WERI-Rb-1 (cell line): ENCODE data around the gene PLCH2.
A peak's percentile ranks its signal among the peaks of the same experiment; 100 is the strongest.

ENCODE experiments used
- DNase-seq: peaks from one replicate; pipeline ENCODE4 v3.0.0-alpha.2; 2020
- H3K27ac ChIP-seq: fragments of 250-450 bp; sonication (Bioruptor Pico); 2 replicates; pipeline ENCODE4 v1.5.1; 2020; ENCODE audit warnings: mild to moderate bottlenecking, moderate library complexity
- H3K27me3 ChIP-seq: fragments of 250-450 bp; sonication (Bioruptor Pico); 2 replicates; pipeline ENCODE4 v1.5.1; 2021; ENCODE audit warnings: mild to moderate bottlenecking, low read depth, moderate library complexity; ENCODE audit not compliant: insufficient read depth, severe bottlenecking
- H3K36me3 ChIP-seq: fragments of 250-450 bp; sonication (Bioruptor Pico); 2 replicates; pipeline ENCODE4 v1.5.1; 2020; ENCODE audit warnings: mild to moderate bottlenecking, moderate library complexity
- H3K4me3 ChIP-seq: 2 replicates; pipeline ENCODE4 v1.5.1; 2011; ENCODE audit warnings: low read depth, mild to moderate bottlenecking, control low read depth, low read length
- H3K9me3 ChIP-seq: fragments of 250-450 bp; sonication (Bioruptor Pico); 2 replicates; pipeline ENCODE4 v1.5.1; 2021; ENCODE audit warnings: mild to moderate bottlenecking, moderate library complexity; ENCODE audit not compliant: severe bottlenecking
- TF ChIP-seq, protein P1 (sequence below): IDR thresholded peaks from 2 replicates; pipeline ENCODE4 v1.5.1; 2011; ENCODE audit warnings: low read depth, mild to moderate bottlenecking, control low read depth, inconsistent platforms, low read length

PLCH2 gene

DNA sequence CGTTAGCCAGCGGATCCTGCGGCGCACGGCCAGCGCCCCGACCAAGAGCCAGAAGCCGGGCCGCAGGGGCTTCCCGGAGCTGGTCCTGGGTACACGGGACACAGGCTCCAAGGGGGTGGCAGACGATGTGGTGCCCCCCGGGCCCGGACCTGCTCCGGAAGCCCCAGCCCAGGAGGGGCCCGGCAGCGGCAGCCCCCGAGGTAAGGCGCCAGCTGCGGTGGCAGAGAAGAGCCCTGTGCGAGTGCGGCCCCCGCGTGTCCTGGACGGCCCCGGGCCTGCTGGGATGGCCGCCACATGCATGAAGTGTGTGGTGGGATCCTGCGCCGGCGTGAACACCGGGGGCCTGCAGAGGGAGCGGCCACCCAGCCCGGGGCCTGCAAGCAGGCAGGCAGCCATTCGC is 26.1 kb downstream of the PLCH2 start:
- no peaks in the 10 kb centered on the region for H3K9me3 ChIP-seq
- no peak overlapping the region for H3K27ac ChIP-seq
- H3K36me3 ChIP-seq: peaks cover 71% of the 10 kb centered on the region
- TF ChIP-seq, protein P1, sequence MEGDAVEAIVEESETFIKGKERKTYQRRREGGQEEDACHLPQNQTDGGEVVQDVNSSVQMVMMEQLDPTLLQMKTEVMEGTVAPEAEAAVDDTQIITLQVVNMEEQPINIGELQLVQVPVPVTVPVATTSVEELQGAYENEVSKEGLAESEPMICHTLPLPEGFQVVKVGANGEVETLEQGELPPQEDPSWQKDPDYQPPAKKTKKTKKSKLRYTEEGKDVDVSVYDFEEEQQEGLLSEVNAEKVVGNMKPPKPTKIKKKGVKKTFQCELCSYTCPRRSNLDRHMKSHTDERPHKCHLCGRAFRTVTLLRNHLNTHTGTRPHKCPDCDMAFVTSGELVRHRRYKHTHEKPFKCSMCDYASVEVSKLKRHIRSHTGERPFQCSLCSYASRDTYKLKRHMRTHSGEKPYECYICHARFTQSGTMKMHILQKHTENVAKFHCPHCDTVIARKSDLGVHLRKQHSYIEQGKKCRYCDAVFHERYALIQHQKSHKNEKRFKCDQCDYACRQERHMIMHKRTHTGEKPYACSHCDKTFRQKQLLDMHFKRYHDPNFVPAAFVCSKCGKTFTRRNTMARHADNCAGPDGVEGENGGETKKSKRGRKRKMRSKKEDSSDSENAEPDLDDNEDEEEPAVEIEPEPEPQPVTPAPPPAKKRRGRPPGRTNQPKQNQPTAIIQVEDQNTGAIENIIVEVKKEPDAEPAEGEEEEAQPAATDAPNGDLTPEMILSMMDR: no peak
- no peak overlapping the region for H3K4me3 ChIP-seq
- no peak for DNase-seq
- H3K27me3 ChIP-seq: no peaks in the 10 kb centered on the region

DNA sequence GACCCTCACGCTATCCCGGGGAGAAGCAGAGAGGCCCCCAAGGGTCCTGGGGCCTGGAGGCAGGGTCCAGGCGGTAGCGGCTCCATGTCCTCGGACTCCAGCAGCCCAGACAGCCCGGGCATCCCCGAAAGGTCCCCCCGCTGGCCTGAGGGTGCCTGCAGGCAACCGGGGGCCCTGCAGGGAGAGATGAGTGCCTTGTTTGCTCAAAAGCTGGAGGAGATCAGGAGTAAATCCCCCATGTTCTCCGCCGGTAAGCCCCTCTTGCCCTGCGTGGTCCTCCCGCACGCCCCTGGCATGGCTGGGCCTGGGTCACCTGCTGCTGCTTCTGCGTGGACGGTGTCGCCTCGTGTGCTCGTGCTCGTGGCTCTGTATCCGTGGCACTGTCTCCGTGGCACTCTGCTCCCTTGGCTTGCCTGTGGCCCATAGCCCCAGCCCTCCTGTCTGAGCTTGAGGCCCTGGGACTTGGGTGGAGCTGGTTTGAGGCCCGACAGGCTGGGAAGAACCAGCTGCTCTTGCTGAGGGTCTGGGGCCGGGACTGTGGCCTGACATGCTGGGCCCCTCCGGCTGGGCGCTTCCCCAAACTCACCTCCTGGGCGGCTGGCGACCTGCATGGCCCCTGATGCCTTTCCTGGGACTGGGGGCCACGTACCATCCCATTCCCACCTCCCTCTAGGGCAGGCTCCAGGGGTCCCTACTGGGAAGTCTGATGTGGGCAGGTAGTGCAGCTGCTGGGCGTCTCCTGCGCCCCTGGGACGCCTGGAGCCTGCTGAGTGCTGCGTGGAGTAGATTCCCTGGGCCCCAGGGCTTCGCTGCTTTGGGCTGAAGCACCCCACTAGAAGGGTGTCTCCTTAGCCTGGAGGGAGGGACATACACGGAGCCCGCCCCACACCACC is 26.8 kb downstream of the PLCH2 start:
- TF ChIP-seq, protein P1: no peak
- H3K36me3 ChIP-seq: peaks cover 70% of the 10 kb centered on the region
- no peaks in the 10 kb centered on the region for H3K9me3 ChIP-seq

DNA sequence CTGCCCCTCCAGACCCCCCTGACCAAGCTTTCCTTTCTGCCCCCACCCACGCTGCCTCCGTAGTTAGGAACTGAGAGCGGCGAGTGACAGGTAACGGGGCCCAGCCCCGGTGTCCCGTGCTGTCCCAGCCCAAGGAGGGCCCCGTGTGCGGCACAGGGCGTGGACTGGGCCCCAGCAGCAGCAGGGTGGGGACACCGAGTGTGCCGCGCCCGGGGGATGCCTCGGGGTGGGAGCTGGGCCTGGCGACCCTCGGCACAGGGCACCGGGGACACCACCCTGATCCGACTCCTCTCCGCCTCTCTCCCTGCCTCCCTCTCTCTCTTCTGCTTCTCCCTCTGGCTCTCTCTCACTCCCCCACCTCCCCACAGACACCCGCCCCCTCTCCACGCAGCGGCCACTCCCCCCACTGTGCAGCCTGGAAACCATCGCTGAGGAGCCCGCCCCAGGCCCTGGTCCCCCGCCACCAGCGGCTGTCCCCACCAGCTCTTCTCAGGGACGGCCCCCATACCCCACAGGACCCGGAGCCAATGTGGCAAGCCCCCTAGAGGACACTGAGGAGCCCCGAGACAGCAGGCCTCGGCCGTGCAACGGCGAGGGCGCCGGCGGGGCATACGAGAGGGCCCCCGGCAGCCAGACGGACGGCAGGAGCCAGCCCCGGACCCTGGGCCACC is 27.6 kb downstream of the PLCH2 start:
- H3K27me3 ChIP-seq: no peaks in the 10 kb centered on the region
- H3K9me3 ChIP-seq: no peaks in the 10 kb centered on the region
- peaks cover 76% of the 10 kb centered on the region for H3K36me3 ChIP-seq
- H3K27ac ChIP-seq: 0 out of 2 replicates have a peak overlapping the region, but pooled peaks have one; percentile 61
- TF ChIP-seq, protein P1: no peak
- DNase-seq: no peak
- no peak overlapping the region for H3K4me3 ChIP-seq

More for the DNA sequence above, 26.8 kb downstream of the PLCH2 start:
- Histone ChIP-seq H3K27ac (no peak overlapping the region), H3K4me3 (no peak overlapping the region), H3K27me3 (no peaks in the 10 kb centered on the region)
- no peak for DNase-seq

DNA sequence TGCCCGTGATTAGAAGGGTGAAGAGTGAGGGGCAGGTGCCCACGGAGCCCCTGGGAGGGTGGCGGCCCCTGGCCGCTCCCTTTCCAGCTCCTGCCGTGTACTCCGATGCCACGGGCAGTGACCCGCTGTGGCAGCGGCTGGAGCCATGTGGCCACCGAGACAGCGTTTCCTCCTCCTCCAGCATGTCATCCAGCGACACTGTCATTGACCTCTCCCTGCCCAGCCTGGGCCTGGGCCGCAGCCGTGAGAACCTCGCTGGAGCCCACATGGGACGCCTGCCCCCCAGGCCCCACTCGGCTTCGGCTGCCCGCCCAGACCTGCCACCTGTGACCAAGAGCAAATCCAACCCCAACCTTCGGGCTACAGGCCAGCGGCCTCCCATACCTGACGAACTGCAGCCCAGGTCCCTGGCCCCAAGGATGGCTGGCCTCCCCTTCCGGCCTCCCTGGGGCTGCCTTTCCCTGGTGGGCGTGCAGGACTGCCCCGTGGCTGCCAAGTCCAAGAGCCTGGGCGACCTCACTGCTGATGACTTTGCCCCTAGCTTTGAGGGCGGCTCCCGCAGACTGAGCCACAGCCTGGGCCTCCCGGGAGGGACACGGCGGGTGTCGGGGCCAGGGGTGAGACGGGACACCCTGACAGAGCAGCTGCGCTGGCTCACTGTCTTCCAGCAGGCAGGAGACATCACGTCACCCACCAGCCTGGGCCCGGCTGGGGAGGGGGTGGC is 28.3 kb downstream of the PLCH2 start:
- H3K9me3 ChIP-seq: no peaks in the 10 kb centered on the region
- H3K36me3 ChIP-seq: peaks cover 76% of the 10 kb centered on the region
- no peak for DNase-seq
- H3K4me3 ChIP-seq: no peak overlapping the region
- peak overlapping the region; percentile 61 for H3K27ac ChIP-seq
- H3K27me3 ChIP-seq: no peaks in the 10 kb centered on the region
- TF ChIP-seq, protein P1: no peak

DNA sequence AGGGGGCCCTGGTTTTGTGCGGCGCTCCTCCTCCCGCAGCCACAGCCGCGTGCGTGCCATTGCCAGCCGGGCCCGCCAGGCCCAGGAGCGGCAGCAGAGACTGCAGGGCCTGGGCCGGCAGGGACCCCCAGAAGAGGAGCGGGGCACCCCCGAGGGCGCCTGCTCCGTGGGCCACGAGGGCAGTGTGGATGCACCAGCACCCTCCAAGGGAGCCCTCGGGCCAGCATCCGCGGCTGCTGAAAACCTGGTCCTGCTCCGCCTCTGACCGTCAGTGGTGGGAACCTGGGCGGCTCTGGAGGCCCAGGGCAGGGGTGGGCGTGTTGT is 28.8 kb downstream of the PLCH2 start:
- DNase-seq: no peak
- H3K36me3 ChIP-seq: peaks cover 77% of the 10 kb centered on the region
- no peaks in the 10 kb centered on the region for H3K9me3 ChIP-seq
- no peak overlapping the region for H3K4me3 ChIP-seq
- peak overlapping the region; percentile 61 for H3K27ac ChIP-seq
- TF ChIP-seq, protein P1: no peak
- H3K27me3 ChIP-seq: no peaks in the 10 kb centered on the region
